Measurements from ENCODE around the gene H6PD.

H6PD gene

GRCh38 chr1:9207086-9207485 lies 27.5 kb upstream of the H6PD start:
- FAIRE-seq, result no peak

DNA sequence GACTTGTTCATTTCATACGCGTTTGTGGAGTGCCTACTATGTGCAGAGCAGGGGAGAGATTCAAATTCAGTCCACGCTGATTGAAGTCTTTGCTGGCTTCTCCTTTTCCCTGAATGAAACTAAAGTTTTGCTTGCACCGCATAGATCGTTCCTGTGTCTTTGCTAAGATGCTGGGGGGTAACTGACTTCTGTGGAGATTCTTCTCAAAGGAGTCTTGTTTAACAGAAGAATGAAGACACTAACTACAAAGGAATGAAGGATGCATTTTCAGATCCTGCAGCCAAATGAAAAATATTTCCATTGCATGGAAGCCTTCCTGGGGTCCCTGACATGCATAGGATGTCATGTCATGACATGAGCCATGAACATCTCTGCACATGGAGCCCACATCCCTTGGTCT lies 26.9 kb upstream of the H6PD start:
- FAIRE-seq, result no peak

DNA sequence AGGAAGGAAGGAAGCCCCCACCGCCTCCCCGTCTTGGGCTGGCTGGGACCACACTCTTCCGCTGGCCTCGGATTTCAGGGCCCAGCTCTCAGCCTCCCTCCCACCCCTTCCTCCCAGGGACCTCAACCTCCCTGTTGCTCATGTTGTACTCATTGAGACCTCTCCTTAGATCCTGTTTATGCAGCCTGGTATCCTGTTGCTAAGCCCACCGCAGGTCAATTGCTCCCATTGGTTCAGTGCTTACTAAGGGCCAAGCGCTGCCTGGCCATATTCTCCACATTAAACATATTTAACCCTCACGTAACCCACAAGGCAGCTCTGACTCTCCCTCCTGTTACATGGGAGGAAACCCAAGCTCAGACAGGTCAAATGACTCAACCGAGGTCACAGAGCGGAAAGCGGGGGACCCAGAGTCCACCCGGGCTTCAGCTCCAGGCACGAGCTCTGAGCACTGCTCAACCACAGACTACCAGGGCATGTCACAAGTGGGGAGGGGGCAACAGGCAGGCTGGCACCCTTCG lies 23.2 kb upstream of the H6PD start:
- FAIRE-seq, result no peak

DNA sequence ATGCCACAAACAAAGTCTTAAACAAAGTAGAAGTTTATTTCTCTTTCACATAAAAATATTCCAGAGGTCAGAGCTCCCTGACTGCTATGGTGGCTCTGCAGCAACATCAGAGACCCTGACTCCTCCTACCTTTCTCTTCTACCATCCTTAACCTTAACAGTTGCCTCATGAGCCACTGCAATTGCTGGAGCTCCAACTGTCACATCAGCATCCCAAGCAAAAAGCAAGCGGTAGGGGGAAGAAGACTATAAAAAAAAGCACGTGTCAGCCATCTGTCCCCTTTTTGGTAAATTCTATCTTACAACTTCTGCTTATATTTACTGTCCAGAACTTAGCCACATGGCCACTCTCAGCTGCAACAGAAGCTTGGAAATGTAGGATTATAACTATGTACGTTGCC lies 21.8 kb upstream of the H6PD start:
- no peak for FAIRE-seq

GRCh38 chr1:9213956-9214355 lies 20.6 kb upstream of the H6PD start:
- FAIRE-seq, result no peak

- FAIRE-seq, result no peak
Measured at GRCh38 chr1:9218917-9219316, 15.7 kb upstream of the H6PD start.

DNA sequence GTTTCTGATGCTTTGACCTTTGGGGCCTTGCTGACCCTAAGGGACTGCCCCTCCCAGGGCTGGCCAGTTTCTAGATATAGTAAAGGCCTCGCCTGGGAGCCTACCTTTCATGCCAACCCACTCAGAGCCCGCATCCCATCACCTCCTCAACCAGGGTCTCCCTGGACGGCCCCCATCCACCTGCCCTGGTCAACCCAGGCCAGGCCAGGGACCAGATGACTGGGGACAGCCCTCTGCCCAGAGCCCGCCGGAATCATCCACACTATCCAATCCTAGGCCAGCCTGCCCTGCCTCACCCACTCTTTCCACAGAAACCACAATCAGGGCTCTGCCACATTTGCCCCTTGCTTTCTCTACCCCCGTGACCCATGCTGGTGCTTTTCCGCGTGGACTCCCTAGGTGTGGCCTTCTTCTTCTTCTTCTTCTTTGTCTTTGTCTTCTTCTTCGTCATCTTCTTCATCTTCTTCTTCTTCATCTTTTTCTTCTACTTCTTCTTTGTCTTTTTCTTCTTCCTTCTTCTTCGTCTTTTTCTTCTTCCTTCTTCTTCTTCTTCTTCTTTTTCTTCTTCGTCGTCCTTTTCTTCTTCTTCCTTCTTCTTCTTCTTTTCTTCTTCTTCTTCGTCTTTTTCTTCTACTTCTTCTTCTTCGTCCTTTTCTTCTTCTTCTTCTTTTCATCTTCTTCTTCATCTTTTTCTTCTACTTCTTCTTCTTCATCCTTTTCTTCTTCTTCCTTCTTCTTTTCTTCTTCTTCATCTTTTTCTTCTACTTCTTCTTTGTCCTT lies 11.5 kb upstream of the H6PD start:
- no peak for FAIRE-seq

GRCh38 chr1:9224664-9225410 lies 9.7 kb upstream of the H6PD start:
- FAIRE-seq, result no peak

DNA sequence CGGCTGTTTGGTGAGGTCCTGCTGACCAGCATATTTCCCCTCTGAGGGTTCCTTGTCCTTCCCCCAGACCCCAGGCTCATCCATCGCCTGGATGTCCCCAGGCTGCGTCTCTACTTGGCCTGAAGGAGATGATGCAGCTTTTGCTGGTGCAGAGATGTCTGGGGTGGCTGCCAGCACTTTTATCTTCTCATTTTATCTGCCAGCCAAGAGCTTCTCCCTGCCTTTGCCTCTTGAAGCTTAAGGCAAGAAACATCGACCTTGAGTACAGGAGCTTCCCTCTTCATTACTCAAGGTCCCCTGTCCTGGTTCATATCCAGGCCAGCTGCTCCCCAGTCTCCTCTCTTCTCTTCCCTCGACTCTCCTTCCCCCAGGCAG lies 9.2 kb upstream of the H6PD start:
- FAIRE-seq, result no peak

DNA sequence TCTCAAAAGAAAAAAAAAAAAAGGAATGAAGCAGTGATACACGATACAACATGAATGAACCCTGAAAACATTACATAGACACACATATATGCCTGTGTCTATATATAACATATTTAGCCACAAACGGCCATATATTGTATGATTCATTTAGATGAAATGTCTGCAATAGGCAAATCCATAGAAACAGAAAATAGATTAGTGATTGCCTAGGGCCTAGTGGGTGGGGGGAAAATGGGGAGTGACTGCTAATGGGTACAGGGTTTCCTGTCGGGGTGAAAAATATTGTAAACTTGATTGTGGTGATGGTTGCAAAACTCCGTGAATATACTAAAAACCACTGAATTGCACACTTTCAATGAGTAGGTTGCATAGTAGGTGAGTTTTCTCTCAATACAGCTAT lies 6.0 kb upstream of the H6PD start:
- FAIRE-seq, result no peak

GRCh38 chr1:9229549-9229948 lies 5.0 kb upstream of the H6PD start:
- no peak for FAIRE-seq

DNA sequence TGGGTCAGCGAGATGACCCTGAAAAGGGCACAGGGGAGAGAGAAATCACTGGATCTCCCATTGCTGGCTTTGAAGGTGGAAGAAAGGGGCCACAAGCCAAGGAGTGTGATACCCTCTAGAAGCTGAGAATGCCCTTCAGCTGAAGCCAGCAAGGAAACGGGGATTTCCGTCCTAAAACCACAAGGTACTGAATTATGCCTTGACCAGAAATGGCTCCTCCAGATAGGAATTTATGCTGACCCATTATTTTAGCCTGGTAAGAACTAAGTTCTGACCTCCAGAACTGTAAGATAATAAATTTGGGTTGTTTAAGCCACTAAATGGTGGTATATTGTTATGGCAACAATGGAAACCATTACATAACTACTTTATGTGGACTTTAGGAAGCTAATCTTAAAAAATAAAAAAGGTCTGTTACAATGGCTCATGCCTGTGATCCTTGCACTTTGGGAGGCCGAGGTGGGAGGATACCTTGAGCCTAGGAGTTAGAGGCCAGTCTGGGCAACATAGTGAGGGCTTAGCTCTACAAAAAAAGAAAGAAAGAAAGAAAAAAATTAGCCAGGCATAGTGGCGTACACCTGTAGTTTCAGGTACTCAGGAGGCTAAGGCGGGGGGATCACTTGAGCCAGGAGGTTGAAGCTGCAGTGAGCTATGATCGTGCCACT lies 3.6 kb upstream of the H6PD start:
- no peak for FAIRE-seq

DNA sequence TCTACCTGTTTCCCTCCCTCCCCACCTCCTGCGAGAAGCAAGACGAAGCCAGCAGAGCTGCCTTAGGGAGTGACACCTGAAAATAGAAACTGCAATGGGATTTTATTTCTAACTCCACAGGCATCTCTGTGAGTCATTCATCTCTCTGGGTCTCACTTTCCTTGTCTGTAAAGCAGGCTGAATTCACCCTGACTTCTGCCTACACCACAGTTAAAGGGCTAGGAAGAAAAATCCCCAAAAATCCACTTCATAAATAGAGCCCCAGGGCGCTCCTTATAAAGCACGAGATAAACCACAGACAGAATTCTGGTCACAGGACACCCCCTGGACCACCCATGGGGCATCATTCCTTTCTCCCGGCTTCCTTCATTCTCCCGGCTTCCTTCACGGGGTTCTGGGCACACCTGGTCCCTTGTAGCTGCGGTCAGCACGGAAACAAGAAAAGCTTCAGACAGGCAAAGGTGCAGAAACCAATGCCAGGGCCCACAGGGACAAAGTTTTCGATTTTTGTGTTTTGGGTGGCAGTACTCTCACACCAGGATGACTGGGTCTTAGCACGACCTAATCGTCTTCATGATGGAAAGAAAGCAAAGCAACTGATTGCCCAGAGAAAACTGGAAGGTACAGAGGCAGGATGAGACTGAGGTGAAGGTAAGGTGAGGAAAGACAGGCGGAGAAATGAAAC lies 2.8 kb upstream of the H6PD start:
- FAIRE-seq, result no peak

DNA sequence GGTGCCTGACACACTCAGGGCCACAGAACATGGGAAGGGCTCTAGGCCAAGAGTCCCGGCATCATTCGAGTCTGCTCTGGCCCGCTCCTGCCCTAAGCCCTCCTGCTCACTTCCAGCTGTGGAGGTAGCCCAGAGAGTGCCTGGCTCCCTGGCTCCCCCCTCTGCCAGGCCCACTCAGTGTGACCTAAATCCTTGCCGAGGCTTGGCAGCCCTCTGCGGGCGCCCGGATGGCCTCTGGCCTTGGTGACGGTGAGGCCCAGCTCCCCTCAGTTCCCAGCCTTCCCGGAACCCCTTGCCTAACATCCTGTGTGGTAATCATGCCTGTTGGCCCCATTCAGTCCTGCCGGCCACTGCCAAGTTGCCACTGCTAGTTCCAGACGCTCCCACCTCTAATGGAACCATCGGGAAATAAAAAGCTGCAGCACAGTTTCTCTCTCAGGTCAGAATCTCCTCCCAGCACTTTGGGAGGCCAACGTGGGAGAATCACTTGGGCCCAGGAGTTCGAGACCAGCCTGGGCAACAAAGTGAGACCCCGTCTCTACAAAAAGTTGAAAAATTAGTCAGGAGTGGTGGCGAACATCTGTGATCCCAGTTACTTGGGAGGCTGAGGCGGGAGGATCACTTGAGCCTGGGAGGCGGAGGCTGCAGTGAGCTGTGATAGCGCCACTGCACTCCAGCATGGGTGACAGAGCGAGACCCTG lies 1.2 kb upstream of the H6PD start:
- FAIRE-seq, result no peak

- FAIRE-seq, result no peak
Measured at GRCh38 chr1:9233942-9234222, 692 bp upstream of the H6PD start.

GRCh38 chr1:9235096-9235459 lies 504 bp downstream of the H6PD start:
- no peak for FAIRE-seq

- no peak for FAIRE-seq
Measured at GRCh38 chr1:9235560-9235959, 986 bp downstream of the H6PD start.

DNA sequence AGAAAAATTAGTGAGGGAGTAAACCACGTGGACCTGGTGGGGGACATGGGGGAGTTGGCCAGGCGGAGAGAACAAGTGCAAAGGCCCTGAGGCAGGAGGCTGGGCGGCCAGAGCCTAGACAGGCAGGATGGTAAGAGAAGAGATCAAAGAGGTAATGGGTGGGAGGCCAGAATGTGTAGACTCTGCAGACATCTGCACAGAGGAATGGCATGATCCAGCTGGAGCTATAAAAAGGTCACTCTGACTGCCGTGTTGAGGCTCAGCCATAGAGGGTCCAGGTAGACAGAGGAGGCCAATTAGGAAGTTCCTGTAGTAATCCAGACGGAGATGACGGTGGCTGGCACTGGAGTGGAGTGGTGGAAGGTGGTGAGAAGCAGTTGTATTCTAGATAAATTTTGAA lies 3.6 kb downstream of the H6PD start:
- no peak for FAIRE-seq

- FAIRE-seq, result no peak
Measured at GRCh38 chr1:9238550-9238949, 4.0 kb downstream of the H6PD start.

DNA sequence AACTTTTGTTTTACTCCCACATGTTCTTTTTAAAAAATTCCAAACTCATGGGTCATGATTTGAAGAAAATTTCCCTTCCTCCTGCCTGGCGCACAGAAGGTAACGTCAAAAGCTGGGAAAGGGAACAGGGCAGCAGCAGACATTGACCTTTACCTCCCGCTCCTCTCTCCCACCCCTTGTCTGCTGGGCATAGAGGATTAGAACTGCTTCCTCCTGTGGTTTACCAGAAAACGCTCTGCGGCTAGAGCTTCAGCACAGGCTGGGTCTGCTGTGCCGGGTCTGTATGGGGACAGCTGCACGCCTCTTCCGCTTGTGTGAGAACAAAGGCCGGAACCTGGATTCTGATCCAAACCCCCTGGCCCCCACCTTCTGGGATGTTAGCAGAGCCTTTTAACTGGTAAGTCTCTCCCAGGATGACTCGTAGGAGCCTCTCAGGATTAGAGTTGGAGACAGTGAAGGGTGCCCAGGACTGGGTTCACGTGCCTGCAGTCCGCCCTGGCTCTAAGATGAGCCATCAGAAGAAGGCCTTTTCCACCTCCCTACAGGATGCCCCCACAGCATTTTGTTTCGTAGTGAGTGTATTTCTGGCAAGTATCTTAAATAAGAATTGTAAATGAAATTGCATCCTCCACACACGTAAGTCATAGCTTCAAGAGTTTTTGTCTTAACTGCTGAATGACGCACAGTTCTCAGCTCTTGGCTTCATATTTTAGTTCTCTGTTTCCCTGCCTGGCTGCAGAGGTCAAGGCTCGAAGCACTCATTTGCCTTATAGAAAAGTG lies 5.2 kb downstream of the H6PD start:
- FAIRE-seq, result no peak

DNA sequence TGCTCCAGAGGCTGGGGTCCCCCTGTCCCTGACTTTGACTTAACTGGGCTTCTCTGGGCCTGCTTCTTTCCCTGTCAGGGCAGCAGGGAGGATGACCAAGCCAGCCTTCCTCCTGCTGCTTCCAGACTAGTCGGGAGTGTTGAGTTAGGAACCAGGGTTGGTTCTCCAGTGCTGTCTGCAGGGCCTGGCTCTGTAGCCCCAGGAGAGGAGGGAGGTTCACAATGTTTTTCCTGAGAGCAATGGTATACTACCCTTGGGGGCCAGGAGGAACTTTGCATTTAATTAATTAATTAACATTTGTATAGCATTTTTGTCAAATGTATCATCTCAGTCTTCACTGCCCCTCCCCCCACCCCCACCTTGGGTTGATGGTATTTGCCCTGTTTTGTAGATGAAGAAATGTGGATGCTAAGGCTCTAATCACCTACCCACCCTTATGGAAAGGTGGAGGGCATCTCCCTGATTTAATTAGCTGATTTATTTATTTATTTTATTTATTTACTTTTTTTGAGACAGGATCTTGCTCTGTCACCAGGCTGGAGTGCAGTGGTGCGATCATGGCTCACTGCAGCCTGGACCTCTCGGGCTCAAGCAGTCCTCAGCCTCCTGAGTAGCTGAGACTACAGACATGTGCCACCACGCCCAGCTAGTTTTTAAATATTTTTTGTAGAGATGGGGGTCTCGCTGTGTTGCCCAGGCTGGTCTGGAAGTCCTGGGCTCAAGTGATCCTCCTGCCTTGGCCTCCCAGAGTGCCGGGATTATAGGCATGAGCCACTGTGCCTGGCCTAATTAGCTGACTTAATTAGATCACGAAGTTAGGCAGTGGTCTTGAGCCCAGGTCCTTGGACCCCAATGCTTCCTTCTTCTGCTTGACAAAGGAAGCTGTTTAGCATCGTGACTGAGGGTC lies 6.6 kb downstream of the H6PD start:
- FAIRE-seq, result no peak
